Measurements from ENCODE around the gene ATP1A3. TPM values are rescaled to one million over a fixed set of nuclear protein-coding genes. Genes with fewer than 3 reads are reported as not detected.

Gene ATP1A3
- total RNA-seq, 1 experiment from 2014 or later: 34.7 TPM

GRCh38 chr19:41924151-41925145 lies 69.6 kb downstream of the ATP1A3 start:
- Histone ChIP-seq H2AFZ (ENCODE audit: low read depth, low read length, poor library complexity, severe bottlenecking) (no peak overlapping the region), H3K4me1 (ENCODE audit: control insufficient read depth in 1 of 2, insufficient read depth in 2 of 2, low read length in 2 of 2) (peaks cover 11 to 14% of the 10 kb centered on the region in 2 experiments), H3K27ac (ENCODE audit: low read depth, low read length) (no peak overlapping the region), H3K9me3 (ENCODE audit: control insufficient read depth in 1 of 2, insufficient read depth in 1 of 2, low read depth in 1 of 2, low read length in 2 of 2) (no peaks in the 10 kb centered on the region), H3K9me2 (ENCODE audit: insufficient read depth) (no peaks in the 10 kb centered on the region), H3K27me3 (ENCODE audit: insufficient read depth, low read length) (no peaks in the 10 kb centered on the region), H3K9ac (ENCODE audit: low read length) (no peak overlapping the region), H3K4me2 (ENCODE audit: low read length) (no peak overlapping the region), H4K20me1 (ENCODE audit: insufficient read depth) (no peaks in the 10 kb centered on the region), H3K36me3 (ENCODE audit: control insufficient read depth in 1 of 2, insufficient read depth in 2 of 2, low read length in 2 of 2) (no peaks in the 10 kb centered on the region), H3K4me3 (replicated peaks in 1 of 2; ENCODE audit: low read depth in 1 of 2, low read length in 2 of 2) (no peak overlapping the region), H3K79me2 (ENCODE audit: insufficient read depth, low read length) (no peaks in the 10 kb centered on the region)
- intact Hi-C loops (cut with micrococcal nuclease): loop anchor here (5.0 kb wide), 1 partner anchor 42 kb away; the partner anchor contains the start of gene ARHGEF1
- DNase-seq (ENCODE audit: low read depth, low spot score) (no peak), ATAC-seq (no peak)
- ChIA-PET CTCF (no interaction called here), RAD21 (ENCODE audit: low non-redundant PET in 1 of 2, low total read pairs in 2 of 2, uncharacterized antibody in 2 of 2, unreplicated experiment in 2 of 2) (no interaction called here), POLR2A (interaction anchor here (0.8 kb wide), 1 partner anchor 13 kb away, joined by 4 read pairs; no protein-coding TSS in a partner anchor)
- BruUV-seq (replicated peaks): no TSS peak
- TF ChIP-seq POLR2A (IDR thresholded peaks at IDR 0.05; ENCODE audit: borderline replicate concordance, extremely low read depth, insufficient read depth, insufficient read length) (no peak), FOSL1 (IDR thresholded peaks at IDR 0.05; ENCODE audit: low read depth) (no peak), EZH2 (IDR thresholded peaks at IDR 0.05) (no peak), ZNF274 (IDR thresholded peaks at IDR 0.05; ENCODE audit: low read depth, low read length) (no peak), CTCF (IDR thresholded peaks at IDR 0.05 in 2 of 3, conservative IDR thresholded peaks at IDR 0.05 in 1 of 3; ENCODE audit: borderline replicate concordance in 1 of 3, insufficient read depth in 1 of 3, low read depth in 2 of 3, low read length in 2 of 3) (no peak), EGR1 (IDR thresholded peaks at IDR 0.05; ENCODE audit: low read depth) (no peak), TCF7L2 (IDR thresholded peaks at IDR 0.05; ENCODE audit: borderline replicate concordance, extremely low read depth, insufficient read depth, insufficient read length) (no peak), CBX3 (IDR thresholded peaks at IDR 0.05; ENCODE audit: low read depth) (no peak), SIN3A (IDR thresholded peaks at IDR 0.05; ENCODE audit: low read depth) (no peak), JUND (IDR thresholded peaks at IDR 0.05) (no peak), RAD21 (IDR thresholded peaks at IDR 0.05; ENCODE audit: low read depth) (no peak), ZFX (IDR thresholded peaks at IDR 0.05) (no peak), ATF3 (IDR thresholded peaks at IDR 0.05) (no peak), ELF1 (IDR thresholded peaks at IDR 0.05; ENCODE audit: borderline replicate concordance, low read depth) (no peak), ZBTB33 (IDR thresholded peaks at IDR 0.05; ENCODE audit: extremely low read depth, insufficient replicate concordance, low read length) (no peak), EZH2phosphoT487 (IDR thresholded peaks at IDR 0.05; ENCODE audit: borderline replicate concordance) (no peak), MAX (IDR thresholded peaks at IDR 0.05) (no peak)
